ENCODE results near the gene FAM20C.

Gene FAM20C

DNA sequence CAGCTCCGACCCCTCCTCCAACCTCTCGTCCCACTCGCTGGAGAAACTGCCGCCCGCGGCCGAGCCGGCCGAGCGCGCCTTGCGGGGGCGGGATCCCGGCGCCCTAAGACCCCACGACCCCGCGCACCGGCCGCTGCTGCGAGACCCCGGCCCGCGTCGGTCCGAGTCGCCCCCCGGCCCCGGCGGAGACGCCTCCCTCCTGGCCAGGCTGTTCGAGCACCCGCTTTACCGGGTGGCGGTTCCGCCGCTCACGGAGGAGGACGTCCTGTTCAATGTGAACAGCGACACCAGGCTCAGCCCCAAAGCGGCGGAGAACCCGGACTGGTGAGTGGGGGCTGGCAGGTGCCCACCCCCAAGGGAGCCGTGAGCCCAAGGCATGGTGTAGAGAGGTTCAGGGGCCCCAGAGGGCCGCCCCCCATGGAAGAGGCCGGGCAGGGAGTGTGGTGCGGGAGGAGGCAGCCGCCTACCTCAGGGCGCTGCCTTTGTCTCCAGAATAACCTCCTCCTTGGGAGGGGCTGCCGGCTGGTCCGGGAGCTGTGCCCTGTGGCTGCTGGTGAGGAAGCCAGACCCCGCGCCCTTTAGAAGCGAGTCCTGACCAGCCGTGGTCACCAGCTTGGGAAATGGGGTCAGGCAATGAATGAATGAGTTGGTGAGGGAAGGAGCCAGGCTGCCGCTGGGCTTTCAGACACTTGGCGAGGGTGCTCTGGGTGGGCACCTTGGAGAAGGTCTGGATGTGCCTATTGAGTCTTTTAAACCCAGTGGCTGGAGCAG is 1.3 kb downstream of the FAM20C start:
- no peak for DNase-seq (ENCODE audit: low read depth)
- TF ChIP-seq, protein P1, sequence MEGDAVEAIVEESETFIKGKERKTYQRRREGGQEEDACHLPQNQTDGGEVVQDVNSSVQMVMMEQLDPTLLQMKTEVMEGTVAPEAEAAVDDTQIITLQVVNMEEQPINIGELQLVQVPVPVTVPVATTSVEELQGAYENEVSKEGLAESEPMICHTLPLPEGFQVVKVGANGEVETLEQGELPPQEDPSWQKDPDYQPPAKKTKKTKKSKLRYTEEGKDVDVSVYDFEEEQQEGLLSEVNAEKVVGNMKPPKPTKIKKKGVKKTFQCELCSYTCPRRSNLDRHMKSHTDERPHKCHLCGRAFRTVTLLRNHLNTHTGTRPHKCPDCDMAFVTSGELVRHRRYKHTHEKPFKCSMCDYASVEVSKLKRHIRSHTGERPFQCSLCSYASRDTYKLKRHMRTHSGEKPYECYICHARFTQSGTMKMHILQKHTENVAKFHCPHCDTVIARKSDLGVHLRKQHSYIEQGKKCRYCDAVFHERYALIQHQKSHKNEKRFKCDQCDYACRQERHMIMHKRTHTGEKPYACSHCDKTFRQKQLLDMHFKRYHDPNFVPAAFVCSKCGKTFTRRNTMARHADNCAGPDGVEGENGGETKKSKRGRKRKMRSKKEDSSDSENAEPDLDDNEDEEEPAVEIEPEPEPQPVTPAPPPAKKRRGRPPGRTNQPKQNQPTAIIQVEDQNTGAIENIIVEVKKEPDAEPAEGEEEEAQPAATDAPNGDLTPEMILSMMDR (IDR thresholded peaks at IDR 0.05; ENCODE audit: control insufficient read depth, extremely low read depth, insufficient read depth): no peak
- no peak overlapping the region for H3K4me3 ChIP-seq (ENCODE audit: low read depth, low read length)

DNA sequence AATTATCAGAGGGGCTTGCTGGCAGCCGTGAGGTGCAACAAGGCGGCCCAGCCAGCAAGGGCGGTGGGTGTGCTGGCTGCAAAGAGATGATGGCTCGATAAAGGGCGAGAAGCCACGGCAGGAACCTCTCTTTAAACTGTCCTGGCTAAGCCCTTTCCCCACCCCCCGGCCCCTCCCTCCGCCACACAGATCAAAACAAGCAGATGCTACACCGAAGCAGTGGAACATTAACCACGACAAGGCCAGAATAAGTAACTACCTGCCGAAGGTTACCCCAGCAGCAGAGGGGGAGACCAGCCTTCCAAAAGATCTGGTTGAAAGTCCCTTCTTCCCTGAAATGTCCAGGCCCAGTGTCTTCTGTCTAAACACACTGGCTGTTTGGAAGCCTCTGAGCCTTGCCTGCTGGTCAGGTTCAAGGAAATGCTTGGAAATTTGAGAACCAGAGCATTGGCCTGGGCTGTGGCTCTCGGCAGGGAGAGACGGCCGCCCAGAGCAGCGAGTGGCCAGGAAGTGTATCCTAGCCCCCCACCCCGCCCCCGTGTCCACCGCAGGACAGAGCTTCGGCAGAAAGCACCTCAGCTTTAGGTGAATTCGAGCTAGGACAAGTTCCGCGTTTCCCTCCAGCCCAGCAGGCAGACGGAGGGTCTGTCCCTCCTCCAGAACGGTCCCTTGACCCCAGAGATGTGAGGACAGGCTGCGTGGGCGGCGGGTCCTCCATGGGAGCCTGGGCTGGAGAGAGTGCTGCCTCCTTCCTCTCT is 2.1 kb downstream of the FAM20C start:
- DNase-seq (ENCODE audit: low read depth): no peak
- H3K4me3 ChIP-seq (ENCODE audit: low read depth, low read length): no peak overlapping the region
- TF ChIP-seq, protein P1 (IDR thresholded peaks at IDR 0.05; ENCODE audit: control insufficient read depth, extremely low read depth, insufficient read depth): no peak

DNA sequence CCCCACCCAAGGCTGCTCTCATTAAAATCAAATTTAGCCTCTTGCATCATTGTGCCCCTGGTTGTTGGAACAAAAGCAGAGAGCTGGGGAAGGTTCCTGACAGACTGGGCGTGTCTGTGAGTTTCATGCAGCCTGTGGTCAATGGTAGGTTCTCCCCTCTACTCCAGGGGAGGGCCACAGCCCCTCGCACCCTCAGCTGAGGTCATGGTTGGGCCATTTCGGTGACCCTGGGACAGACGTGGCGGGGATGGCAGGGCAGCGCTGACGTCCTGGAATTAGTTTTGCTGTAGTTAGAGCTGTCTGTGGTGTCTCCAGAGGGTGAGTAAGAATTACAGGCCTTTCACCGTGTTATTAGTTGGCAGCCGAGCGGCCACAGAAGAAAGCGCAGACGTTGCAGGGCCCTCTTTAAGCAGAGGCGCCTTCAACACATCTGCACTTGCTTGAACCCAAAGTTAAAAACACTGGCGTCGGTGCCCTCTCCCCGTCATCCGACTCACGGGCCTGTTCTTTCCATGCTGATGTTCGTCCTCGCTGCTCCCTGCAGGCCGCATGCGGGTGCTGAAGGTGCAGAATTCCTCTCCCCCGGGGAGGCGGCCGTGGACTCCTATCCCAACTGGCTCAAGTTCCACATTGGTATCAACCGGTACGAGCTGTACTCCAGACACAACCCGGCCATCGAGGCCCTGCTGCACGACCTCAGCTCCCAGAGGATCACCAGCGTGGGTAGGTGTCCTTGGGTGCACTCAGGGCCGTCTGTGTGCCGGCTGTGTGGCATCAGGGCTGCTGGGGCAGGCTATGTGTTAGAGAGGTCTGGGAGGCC is 2.8 kb downstream of the FAM20C start:
- no peak for DNase-seq (ENCODE audit: low read depth)
- H3K4me3 ChIP-seq (ENCODE audit: low read depth, low read length): no peak overlapping the region
- TF ChIP-seq, protein P1 (IDR thresholded peaks at IDR 0.05; ENCODE audit: control insufficient read depth, extremely low read depth, insufficient read depth): no peak

DNA sequence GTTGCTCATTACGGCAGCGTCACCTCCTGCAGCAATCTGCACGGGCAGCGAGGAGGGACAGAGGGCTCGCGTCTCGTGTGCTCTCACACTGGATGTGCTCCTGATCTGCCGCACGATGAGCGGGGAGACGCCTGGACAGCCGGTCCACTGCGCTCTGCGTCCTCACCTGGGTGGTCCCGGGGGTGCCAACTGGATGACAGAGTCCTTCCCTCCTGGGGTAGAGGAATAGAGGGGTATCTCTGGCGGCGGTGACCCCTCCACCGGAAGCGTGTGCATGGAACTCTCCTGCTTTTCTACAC is 3.4 kb downstream of the FAM20C start:
- TF ChIP-seq, protein P1 (IDR thresholded peaks at IDR 0.05; ENCODE audit: control insufficient read depth, extremely low read depth, insufficient read depth): no peak
- no peak for DNase-seq (ENCODE audit: low read depth)
- H3K4me3 ChIP-seq (ENCODE audit: low read depth, low read length): no peak overlapping the region

DNA sequence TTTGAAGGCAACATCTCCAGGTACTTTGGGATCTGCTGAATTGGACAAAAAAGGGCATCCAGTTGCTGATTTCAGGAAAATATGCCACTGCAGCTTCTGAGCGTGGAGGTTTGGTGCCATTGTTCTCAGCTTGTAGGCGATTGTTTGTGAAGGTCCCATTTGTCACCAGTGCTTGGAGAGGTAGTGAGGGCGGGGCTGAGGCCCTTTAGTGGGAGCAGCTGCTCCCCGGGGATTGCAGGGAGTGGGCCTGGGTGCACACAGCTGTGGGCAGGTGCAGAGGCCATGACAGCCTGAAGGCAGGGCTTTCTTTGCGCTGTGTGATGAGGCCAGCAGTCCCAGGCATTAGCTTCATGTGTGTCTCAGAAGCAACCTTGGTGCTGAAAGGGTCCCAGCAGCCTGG is 3.9 kb downstream of the FAM20C start:
- TF ChIP-seq, protein P1 (IDR thresholded peaks at IDR 0.05; ENCODE audit: control insufficient read depth, extremely low read depth, insufficient read depth): no peak
- H3K4me3 ChIP-seq (ENCODE audit: low read depth, low read length): no peak overlapping the region
- no peak for DNase-seq (ENCODE audit: low read depth)

DNA sequence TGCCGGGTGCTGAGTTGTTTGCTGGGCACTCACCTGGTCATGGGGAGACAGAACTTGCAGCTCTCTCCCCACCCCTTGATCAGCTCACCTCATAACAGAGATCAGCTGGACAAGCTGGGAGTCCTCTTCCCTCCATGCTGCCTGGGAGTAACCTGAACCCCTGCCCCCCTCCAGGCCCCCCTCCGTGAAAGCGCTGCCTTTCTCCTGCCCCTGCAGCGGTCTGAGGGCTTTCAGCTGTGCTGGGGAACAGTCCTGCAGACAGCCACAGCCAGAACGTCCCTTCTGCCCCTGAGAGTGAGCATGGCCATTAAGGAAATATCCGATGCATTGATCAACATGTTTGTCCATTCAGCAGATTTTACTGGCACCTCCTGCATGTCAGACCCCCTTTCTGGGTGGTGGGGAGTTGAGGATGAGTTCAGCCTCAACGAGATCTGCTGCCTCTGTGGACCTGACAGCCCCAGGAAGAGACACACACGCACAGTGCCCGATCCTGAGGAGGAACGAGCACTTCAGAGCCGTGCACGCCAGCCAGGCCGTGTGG is 4.5 kb downstream of the FAM20C start:
- TF ChIP-seq, protein P1 (IDR thresholded peaks at IDR 0.05; ENCODE audit: control insufficient read depth, extremely low read depth, insufficient read depth): no peak
- no peak overlapping the region for H3K4me3 ChIP-seq (ENCODE audit: low read depth, low read length)
- DNase-seq (ENCODE audit: low read depth): no peak

Measured in LNCaP clone FGC (cell line).